NCI-H748 (cell line): ENCODE data around the gene SLC12A7.

Experiments
- DNase-seq: peaks from one replicate; lab custom pipeline; 2025; ENCODE audit not compliant: unreplicated experiment; lab: John Stamatoyannopoulos, UW

SLC12A7 gene

DNA sequence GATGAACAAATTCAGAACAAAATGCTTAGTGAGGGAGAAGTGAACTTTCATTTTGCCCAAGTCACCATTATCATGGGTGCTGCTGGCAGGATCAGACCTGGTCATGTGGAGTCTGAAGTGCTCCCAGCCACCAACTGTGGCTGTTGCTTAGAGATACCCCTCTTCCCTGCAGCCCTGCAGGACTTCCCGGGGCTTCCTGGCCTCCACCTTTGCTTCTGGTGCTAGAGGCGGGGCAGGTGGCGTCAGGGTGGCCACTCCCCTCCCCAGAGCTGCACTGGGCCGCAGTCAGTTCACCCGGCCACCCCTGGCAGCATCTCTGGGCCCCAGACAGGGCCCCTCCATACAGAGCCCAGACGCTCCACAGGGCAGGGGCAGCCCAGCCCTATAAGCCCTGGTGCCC lies 30.0 kb upstream of the SLC12A7 start:
- DNase-seq, result peak; percentile 50

DNA sequence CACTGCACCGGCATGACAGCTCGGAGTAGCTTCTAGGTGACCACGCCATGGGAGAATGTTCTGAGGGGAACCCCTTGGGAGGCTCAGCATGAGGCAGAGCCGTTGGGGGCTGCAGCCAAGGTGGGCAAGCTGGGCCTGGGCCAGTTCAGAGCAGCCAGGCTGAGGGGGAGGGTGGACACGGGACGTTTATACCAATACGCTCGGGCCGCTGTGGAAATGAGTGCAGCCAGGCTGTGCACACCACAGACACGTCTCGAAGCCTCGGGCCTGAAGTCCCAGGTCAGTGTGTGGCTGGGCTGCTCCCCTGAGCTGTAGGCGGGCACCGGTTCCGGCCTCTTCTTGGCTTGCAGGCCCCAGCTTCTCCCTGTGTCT lies 28.9 kb upstream of the SLC12A7 start:
- no peak for DNase-seq

DNA sequence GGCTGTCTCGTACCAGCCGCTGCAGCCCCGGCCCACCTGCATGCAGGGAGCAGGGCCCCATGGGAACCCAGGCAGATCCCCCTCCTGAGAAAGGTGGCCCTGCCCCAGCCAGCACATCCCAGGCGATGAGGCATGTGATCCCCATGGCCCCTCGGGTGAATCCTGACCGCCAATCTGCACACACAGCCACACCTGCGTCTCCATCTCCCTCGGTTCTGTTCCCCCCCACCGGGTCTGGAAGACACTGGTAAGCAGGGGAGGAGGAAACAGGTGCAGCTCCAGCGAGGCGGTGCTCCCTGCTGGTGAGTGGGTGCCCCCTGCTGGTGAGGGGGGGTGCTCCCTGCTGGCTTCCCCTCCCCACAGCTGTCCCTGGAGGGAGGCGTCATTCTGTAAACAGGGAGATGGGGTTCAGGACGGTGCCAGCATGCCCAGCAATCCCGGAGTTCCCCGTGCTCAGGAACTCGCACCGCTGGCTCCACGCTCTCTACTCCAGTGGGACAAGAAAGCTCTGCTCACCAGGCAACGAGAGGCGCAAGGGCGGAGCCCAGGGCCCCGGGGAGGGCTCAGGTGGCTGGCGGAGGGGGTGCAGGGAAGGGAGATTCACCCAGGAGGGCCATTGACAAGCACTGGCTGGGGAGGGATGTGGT lies 28.4 kb upstream of the SLC12A7 start:
- DNase-seq, result peak; percentile 83

DNA sequence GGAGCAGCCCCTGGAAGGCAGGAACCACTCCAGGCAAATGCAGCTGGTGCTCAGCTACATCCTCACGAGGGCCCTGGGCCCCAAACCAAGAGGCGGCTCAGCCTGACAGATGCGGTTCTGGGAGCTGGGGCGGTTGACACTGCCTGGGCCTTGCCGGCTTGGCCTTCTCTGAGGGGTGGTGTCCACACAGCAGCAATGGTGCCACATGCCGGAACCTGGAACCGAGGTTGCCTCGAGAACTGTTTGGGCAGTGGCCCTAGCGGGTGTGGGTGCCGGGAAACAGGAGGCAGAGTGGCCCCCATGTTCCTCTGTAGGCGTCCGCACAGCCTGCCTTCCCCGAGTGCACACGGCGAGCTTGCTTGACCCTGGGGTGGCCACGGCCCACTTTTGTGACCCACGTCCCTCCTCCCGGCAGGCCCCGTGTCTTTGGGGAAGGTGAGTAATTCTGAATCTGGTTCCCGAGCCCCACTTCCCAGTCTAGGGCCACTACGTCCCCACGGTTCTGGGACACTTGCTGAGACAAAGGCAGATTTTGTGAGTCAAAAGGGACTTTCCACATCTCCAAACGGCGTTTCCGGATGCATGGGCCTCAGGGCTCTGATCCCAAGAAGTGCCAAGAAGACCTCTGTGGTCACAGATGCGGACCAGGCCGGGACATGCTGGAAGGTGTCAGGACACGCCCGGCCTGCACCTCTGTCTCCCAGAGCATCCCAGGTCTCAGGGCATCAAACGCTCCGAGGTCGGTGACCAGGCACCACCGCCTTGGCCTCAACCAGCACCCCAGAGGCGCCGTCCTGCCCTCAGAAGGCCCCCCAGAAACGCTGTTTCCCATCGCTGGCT lies 27.7 kb upstream of the SLC12A7 start:
- DNase-seq, result no peak

DNA sequence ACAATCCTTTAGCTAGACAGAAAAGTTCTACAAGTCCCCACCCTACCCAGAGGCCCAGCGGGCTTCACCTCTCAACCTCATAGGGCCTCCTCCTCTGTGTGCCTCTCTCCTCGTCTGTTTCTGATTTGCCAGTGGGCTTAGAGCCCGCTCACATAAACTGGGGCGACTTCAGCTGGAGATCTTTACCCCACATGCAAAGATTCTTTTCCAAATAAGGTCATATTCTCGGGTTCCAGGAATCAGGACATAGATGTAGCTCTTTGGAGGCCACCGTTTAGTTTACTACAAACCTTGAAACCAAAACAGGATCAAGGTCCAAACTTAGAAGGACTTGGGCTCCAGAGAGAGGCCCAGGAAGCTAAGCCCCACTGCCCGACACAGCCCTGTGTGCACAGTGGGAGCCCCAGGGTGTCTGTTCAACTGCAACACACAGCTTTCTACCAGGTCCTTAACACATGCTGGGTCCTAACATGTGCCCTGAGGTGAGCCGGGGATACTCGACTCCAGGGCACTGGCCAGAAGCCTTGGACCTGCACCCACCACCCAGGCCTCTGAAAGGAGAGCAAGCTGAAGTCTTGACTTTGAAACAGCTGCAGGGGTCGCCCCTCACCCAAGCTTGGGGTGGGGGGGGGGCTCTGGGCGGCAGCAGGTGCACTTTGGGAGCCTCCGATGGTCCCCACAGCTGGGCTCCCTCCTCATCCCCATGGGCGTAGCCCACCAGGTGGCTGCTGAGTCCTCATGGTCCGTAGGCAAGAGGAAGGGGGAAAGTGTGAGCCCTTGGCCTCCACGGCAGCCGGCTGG lies 26.8 kb upstream of the SLC12A7 start:
- no peak for DNase-seq

DNA sequence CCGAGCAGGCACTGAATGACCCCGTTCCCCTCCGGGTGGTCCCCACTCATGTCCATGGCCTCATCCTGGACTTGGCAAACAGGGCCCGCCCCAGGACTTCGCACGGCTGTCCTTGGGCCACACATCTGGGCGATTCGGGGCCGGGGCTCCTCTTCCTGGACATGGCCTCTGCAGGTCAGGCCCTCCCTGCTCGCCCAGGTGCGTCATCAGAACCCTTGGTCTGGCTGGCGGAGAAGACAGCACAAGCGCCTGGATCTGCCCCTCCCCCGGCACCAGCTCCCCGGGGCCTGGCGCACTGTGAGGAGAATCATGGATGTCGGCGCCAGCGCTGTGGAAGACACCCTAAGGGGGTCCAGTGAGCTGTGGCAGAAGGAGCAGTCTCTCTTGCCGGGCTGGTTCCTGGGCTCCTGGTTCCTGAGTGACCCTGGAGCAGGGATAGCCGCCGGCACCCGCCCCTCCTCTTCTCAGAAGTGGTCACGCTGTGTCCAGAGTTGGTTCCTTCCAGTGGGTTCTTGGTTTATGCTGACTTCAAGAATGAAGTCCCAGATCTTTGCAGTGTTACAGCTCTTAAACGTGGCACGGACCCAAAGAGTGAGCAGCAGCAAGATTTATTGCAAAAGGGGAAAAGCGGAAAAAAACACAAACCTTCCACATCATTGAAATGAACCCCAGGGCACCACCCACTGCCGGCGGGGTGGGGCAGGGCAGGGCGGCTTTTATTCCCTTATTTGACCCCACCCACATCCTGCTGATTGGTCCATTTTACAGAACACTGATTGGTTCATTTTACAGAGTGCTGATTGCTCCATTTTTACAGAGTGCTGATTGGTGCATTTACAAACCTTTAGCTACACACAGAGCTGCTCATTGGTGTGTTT lies 25.9 kb upstream of the SLC12A7 start:
- no peak for DNase-seq

DNA sequence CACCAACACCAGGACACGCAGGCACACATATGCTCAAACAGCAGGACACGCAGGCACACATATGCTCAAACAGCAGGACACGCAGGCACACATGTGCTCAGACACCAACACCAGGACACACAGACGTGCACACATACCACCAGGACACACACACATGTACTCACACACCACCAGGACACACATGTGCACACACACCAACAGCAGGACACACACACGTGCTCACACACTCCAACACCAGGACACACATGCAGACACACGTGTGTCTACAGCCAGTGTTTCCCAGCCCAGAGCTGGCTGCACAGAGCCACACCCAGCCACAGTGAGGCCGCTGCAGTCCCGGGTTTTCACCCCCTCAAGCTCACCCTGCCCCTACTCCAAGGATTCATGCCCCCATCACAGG lies 25.0 kb upstream of the SLC12A7 start:
- DNase-seq, result no peak

DNA sequence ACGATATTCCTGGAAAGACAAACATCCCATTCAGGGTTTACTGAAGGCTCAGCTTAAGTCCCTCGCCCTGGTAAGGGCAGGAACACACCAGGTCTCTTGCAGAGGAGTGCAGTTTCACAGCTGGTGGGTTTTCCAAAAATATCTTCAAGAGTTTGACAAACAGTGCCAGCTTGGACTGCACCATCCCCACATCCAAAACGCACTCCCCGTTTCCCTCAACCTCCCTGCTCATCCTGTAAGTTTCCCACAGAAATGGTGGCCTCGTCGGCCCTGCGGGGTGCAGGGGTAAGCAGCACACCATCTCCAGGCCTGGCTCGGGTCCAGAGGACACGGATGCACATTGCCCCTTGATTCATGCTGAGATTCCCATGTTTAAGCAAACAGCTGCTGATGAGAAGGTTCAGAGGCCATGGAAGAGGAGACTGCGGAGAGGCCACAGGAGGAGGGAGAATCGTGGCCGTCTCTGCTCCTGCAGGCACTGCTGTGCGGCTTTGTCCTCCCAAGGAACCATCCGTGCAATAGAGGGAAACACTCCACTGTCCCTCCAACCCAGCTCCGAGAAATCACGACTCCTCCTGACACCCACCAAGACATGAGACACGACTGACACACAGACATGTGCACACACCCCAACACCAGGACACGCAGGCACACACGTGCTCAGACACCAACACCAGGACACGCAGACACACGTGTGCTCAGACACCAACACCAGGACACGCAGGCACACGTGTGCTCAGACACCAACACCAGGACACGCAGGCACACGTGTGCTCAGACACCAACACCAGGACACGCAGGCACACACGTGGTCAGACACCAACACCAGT lies 24.0 kb upstream of the SLC12A7 start:
- DNase-seq, result no peak

DNA sequence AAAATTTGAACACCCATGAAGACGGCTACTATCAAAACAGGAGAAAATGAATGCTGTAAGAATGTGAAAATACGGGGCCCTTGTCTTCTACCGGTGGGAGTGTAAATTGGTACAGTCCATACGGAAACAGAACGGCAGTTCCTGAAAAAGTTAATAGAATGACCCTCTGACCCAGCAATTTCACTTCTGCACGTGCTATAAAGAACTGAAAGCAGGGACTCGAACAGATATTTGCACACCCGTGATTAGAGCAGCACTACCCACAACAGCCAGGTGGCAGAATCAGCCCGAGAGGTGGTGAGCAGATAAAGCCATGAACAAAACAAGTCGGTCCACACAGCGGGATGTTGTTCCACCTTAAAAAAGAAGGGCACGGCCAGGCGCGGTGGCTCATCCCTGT lies 22.6 kb upstream of the SLC12A7 start:
- peak; percentile 36 for DNase-seq

DNA sequence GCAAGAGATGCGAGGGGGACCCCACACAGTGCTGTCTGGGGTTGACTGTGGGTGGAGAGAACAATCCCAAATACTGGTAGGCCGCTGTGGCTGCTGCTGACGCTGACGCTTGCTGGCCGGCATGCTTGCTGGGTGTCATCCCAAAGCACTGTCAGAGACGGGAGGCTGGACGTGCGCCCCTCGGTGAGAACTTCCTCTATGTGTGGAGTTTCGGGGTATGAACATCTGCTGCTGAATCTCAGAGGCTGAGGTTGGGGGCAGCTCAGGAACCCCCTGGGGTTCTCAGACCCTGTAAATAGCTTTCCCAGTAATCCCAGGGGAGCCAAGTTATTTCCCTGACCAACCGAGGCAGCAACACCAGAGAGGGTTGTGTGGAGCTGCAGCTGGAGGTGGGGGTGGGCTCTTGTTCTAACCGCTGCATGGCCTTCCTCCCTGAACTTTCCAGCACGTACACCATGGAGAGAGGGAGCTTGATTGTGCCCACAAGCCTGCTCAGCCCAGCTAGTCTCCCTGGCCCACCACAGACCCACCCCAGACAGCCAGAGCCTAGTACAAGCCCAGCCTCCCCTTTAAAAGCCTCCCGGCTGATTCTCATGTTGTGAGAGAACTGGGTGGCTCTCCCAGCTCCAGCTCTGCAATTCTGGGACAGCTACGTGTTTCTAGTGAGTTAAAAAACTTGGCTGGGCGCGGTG lies 21.8 kb upstream of the SLC12A7 start:
- no peak for DNase-seq

DNA sequence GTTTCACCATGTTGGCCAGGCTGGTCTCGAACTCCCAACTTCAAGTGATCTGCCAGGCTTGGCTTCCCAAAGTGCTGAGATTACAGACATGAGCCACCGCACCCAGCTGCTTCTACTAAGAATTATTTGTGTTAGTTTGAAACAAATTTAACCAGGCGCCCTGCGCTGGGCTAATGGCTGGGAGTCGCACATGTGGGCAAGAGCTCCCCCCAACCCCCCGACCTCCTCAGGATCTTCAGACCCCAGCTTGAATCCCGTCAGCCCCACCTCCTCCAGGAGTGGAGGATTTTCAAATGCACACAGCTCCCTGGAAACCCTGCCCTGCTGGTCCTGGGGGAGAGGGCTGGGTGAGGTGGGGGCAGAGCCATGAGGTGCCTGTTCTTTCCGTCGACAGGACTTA lies 21.2 kb upstream of the SLC12A7 start:
- no peak for DNase-seq

DNA sequence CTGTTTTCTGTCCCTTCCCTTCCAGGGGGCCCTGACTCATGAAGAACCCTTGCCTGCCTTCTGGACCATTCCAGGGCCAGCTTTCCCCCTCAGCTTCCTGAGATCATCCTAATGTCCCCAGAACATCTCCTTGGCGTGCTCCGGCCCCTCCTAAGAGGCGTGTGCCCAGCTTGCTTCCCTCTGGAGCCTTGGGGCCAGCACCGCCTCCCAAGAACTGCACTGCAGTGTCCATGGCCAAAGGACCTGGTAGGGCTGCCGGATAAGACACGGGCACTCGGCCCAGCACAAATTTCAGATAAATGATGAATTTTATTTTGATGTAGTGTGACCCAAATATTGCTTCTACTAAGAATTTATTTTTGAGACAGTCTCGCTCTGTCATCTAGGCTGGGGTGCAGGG lies 20.7 kb upstream of the SLC12A7 start:
- no peak for DNase-seq

DNA sequence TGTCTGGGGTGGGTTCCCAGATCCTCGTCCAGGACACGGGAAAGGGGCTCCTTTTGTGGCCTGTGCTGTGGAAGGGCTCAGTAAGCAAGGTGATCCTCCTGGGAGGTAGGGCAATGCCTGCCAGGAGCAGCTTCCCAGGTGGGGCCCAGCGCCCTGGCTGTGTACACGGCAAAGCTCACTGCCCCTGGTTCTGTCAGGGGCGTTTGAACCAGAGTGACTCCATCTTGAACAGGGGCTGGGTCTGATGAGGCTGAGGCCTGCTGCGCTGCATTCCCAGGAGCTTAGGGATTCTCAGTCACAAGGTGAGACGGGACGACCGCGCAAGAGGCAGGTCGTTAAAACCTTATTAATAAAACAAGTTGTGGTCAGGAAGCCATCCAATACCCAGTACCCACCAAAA lies 19.9 kb upstream of the SLC12A7 start:
- DNase-seq, result no peak

DNA sequence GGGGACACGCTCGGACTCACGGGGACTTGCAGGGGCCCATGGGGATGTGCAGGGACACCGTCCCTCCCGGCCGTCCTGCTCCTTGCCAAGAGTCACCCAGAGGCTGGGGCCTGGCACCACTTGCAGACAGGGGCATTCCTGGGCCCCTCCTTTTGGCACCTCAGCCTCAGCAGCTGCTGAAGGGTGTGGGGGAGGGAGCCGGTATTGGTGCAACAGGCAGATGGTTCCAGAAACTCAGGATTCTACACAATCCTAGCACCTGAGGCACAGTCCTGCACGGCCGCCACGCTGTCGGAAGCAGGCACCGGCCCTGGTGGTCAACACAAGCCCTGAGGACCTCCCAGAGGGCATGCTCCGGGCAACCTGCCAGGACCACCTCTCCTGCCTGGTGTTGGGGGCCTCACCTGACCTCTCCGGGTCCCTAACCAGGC lies 19.3 kb upstream of the SLC12A7 start:
- no peak for DNase-seq

DNA sequence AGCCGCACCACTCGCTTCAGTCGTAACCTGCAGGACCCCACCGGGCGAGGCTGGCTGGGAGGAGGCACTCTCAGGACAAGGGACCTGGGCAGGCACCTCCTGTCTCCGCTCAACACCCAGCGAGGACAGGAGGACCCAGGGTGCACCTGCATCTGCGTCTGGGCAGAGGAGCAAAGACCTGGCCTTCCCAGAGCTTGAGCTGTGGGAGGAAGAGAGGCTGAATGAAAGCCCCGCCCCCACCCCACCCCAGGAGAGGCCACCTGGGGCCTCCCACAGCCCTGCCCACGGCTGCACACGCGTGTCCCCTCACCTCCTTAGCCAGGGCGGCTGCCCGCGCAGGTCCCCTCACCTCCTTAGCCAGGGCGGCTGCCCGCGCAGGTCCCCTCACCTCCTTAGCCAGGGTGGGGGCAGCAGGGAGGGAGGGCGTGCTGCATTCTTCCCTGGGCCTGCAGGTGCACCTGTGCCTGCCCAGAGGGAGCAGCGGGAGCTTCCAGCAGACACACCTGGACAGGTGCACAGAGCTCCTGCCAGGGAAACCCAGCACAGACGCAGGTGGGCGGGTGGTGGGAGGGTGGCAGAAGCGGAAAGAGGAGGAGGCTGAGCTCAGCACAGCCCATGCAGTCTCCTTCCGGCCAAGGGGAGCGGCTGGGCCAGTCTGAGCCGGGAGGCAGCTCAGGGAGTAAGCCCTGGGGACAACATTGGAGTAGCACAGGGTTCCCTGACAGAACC lies 18.5 kb upstream of the SLC12A7 start:
- peak; percentile 98 for DNase-seq

DNA sequence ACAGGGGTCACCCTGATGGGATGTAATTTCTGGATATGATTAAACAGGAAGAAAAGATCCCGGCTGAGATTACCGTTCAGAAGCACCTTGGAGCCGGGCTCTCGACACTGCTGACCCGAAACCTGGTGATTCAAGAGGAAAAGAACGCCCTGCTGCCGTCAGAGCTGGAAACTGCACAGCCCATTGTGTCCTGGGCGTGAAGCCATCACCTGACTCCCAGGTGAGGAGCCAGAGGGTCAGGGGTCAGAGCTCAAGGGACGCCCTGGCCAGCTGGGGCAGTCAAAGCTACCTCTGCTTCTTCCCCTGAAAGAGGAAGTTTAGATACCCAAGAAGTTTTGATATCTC lies 17.8 kb upstream of the SLC12A7 start:
- no peak for DNase-seq

DNA sequence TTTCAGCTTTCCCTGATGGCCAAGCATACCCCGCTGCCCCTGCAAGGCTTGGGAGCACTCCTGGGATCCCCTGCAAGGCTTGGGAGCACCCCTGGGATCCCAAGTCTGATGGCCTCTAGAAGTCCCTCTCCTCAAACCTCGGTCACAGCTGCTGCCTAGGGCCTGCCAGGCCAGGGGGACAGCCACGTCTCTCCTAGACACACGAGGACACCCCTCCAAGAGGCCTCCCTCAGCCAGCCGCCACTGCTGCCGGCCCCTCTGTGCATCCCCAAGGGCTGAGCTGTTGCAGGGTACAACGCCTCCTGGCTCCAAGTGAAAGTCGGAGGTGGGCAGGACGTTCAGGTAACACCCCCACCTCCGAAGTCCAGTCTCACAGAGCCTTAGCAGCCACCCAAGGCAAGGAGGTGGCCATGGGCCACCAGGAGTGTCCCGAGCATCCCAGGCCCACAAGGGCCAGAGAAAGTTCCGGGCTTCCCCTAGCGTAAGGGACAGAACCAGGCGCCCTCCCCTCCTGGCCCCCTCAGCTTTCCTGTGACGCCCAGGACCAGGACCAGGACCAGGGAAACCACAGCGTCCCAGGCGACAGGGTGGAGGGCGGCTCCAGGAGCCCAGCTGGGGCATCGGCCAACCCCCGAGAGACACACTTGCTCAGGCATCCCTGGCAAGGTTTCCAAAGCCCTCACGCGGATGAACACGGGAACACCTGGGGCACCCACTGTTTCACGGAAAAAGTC lies 17.3 kb upstream of the SLC12A7 start:
- no peak for DNase-seq
